ENCODE data around the gene CRELD2. TPM values are rescaled to one million over a fixed set of nuclear protein-coding genes. Genes with fewer than 3 reads are reported as not detected.

The CRELD2 gene, protein sequence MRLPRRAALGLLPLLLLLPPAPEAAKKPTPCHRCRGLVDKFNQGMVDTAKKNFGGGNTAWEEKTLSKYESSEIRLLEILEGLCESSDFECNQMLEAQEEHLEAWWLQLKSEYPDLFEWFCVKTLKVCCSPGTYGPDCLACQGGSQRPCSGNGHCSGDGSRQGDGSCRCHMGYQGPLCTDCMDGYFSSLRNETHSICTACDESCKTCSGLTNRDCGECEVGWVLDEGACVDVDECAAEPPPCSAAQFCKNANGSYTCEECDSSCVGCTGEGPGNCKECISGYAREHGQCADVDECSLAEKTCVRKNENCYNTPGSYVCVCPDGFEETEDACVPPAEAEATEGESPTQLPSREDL
- total RNA-seq, result 53.1 and 58.7 TPM in 2 replicates

DNA sequence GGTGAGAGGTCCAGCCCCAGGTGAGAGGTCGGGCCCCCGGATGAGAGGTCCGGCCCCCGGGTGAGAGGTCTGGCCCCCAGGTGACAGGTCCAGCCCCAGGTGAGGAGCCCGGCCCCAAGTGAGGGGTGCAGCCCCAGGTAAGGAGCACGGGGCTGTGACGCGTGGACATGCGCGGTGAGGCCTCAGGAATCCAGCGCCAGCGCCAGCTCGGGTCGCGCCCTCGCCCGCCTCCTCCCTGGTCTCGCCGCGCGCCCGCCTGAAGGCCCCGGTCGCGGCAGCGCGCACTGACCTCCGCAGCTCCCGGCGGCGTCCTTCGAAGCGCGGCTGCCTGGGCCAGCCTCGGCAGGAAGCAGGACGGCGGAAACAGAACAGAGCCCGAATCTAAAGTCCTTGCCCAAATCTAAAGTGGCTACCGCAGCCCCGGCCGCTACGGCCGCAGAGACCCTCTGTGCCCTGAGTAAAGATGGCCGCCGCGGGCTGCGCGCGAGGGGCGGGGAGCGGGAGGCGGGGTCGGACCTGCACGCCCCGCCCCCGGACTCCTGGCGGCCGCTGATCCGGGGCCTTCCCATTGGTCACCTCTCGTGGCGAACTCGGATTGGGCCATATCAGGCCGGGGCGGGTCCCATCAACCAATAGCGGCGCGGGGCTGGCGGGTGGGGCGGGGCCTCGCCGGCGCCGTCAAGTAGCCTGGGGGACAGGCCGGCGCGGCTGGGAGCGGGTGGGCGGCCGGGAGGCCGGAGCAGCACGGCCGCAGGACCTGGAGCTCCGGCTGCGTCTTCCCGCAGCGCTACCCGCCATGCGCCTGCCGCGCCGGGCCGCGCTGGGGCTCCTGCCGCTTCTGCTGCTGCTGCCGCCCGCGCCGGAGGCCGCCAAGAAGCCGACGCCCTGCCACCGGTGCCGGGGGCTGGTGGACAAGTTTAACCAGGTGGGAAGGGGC, at the start of gene CRELD2, which contains the start of gene ALG12:
TSS of gene CRELD2 (plus strand) at position 661 of the 937 bp plus-strand sequence. CDS start at position 797, 136 bp downstream.
TSS of gene ALG12 (minus strand) at position 465 of the 937 bp plus-strand sequence. CDS start 4,673 bp downstream, outside the sequence.

DNA sequence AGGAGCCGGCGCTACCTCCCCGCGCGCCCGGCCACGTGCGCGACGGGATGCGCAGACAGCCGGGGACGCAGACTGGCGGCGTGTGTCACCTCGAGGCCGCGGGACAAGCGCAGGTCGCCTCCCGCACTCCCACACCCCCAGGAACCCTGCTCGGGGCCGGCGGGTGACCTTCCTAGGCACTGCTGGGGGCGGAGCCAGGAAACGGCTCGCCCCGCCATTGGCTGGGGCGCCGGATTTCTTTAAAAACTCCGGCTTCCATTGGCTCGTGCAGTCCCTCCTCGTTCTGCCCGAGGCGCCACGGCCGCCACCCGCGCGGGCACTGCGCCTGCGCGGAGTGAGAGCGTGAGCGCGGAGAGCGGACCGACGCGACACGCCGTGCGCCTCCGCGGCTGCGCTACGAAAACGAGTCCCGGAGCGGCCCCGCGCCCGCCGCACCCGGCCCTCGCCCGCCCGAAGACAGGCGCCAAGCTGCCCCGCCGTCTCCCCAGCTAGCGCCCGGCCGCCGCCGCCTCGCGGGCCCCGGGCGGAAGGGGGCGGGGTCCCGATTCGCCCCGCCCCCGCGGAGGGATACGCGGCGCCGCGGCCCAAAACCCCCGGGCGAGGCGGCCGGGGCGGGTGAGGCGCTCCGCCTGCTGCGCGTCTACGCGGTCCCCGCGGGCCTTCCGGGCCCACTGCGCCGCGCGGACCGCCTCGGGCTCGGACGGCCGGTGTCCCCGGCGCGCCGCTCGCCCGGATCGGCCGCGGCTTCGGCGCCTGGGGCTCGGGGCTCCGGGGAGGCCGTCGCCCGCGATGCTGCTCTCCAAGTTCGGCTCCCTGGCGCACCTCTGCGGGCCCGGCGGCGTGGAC, 41.9 kb downstream of the CRELD2 start, which contains the start of gene PIM3:
TSS of gene PIM3 (plus strand) at position 614 of the 846 bp plus-strand sequence. CDS start at position 790, 176 bp downstream.

Other genes with a start within 250 kb of the CRELD2 start
- 20.6 and 29.0 TPM in 2 replicates for gene BRD1, start 90.8 kb upstream of the CRELD2 start, total RNA-seq
- gene ZBED4, start 64.8 kb upstream of the CRELD2 start, total RNA-seq, result 13.6 and 15.2 TPM in 2 replicates
- gene ALG12, start 196 bp upstream of the CRELD2 start, total RNA-seq, result 11.0 and 12.0 TPM in 2 replicates
- gene PIM3, start 42.1 kb downstream of the CRELD2 start, total RNA-seq, result 77.6 and 133 TPM in 2 replicates
- gene IL17REL, start 94.1 kb downstream of the CRELD2 start, total RNA-seq, result under 0.01 TPM in 1 of 2 replicates, not detected in the other
- not detected in 2 replicates for gene TTLL8, start 139.7 kb downstream of the CRELD2 start, total RNA-seq
- 0.09 TPM in 1 of 2 replicates, not detected in the other for gene MLC1, start 166.8 kb downstream of the CRELD2 start, total RNA-seq
- gene MOV10L1, start 171.4 kb downstream of the CRELD2 start, total RNA-seq, result 17.9 and 20.4 TPM in 2 replicates

Data from endothelial cell of coronary artery (primary cell).